Stimulated activated CD8-positive, alpha-beta memory T cell treated with anti-CD3 and anti-CD28 coated beads, Interleukin-7, amount 100 ng/mL, for 4 hours (primary cell): Measurements from ENCODE around the gene GATA3.
A peak's percentile ranks its signal among the peaks of the same experiment; 100 is the strongest.

Experiments
- DNase-seq, 2 donors: peaks; one replicate each; pipeline ENCODE4 v3.0.0-alpha.2; 2020; ENCODE audit warnings: low read depth in 2 of 2

Gene GATA3

GRCh38 chr10:8037941-8038894 is 16.3 kb upstream of the GATA3 start:
- DNase-seq = no peak

- DNase-seq = no peak
These were observed 15.1 kb upstream of the GATA3 start for GRCh38 chr10:8039321-8039881.

GRCh38 chr10:8040651-8041050 is 13.8 kb upstream of the GATA3 start:
- DNase-seq = no peak

- DNase-seq = no peak
These were observed 13.1 kb upstream of the GATA3 start for GRCh38 chr10:8041284-8041991.

GRCh38 chr10:8041992-8042720 is 12.3 kb upstream of the GATA3 start:
- no peak for DNase-seq

GRCh38 chr10:8042721-8043568 is 11.5 kb upstream of the GATA3 start:
- no peak for DNase-seq

GRCh38 chr10:8043569-8044306 is 10.8 kb upstream of the GATA3 start:
- DNase-seq = no peak

- DNase-seq = no peak
These were observed 10.1 kb upstream of the GATA3 start for GRCh38 chr10:8044331-8044907.

- DNase-seq = no peak
These were observed 9.4 kb upstream of the GATA3 start for GRCh38 chr10:8044908-8045725.

- DNase-seq = no peak
These were observed 8.6 kb upstream of the GATA3 start for GRCh38 chr10:8045726-8046494.

GRCh38 chr10:8047452-8048280 is 6.8 kb upstream of the GATA3 start:
- DNase-seq = no peak

GRCh38 chr10:8048281-8049008 is 6.0 kb upstream of the GATA3 start:
- peak; percentile 62 to 72 for DNase-seq

- no peak for DNase-seq
These were observed 5.2 kb upstream of the GATA3 start for GRCh38 chr10:8049045-8049864.

GRCh38 chr10:8049865-8050555 is 4.5 kb upstream of the GATA3 start:
- no peak for DNase-seq

GRCh38 chr10:8050556-8051108 is 3.9 kb upstream of the GATA3 start:
- DNase-seq = no peak
